ENCODE results near the gene FHIP1A.

The FHIP1A gene

GRCh38 chr4:151407018-151407417 is 2.0 kb upstream of the FHIP1A start:
- no peak for DNase-seq (ENCODE audit: low read depth in 1 of 2, low spot score in 1 of 2)
- TF ChIP-seq POLR2AphosphoS5 (IDR thresholded peaks at IDR 0.05; ENCODE audit: low read depth) (no peak), REST (IDR thresholded peaks at IDR 0.05; ENCODE audit: insufficient replicate concordance, low read depth) (no peak), SPI1 (IDR thresholded peaks at IDR 0.05; ENCODE audit: borderline replicate concordance, low read depth) (no peak), GABPA (IDR thresholded peaks at IDR 0.05; ENCODE audit: low read depth) (no peak), CTCF (IDR thresholded peaks at IDR 0.05; ENCODE audit: insufficient read depth, low read length) (no peak)
- H3K27me3 ChIP-seq (ENCODE audit: insufficient read depth, poor library complexity, severe bottlenecking) = peaks cover 17% of the 10 kb centered on the region
- H3K4me3 ChIP-seq (replicated peaks; ENCODE audit: insufficient read depth, low read length) = no peak overlapping the region
- no peak overlapping the region for H3K27ac ChIP-seq (replicated peaks)

GRCh38 chr4:151407466-151408379 is 1.3 kb upstream of the FHIP1A start:
- peak; percentile 49 to 96 for DNase-seq (ENCODE audit: low read depth in 1 of 2, low spot score in 1 of 2)
- Histone ChIP-seq H3K27ac (replicated peaks) (no peak overlapping the region), H3K27me3 (ENCODE audit: insufficient read depth, poor library complexity, severe bottlenecking) (peaks cover 17% of the 10 kb centered on the region), H3K4me3 (replicated peaks; ENCODE audit: insufficient read depth, low read length) (no peak overlapping the region)
- TF ChIP-seq GABPA (IDR thresholded peaks at IDR 0.05; ENCODE audit: low read depth) (peak; percentile 69), POLR2AphosphoS5 (IDR thresholded peaks at IDR 0.05; ENCODE audit: low read depth) (peak; percentile 98), SPI1 (IDR thresholded peaks at IDR 0.05; ENCODE audit: borderline replicate concordance, low read depth) (peak; percentile 89), REST (IDR thresholded peaks at IDR 0.05; ENCODE audit: insufficient replicate concordance, low read depth) (no peak)

GRCh38 chr4:151408380-151408629 is 671 bp upstream of the FHIP1A start:
- no peak overlapping the region for H3K4me3 ChIP-seq (replicated peaks; ENCODE audit: insufficient read depth, low read length)
- DNase-seq (ENCODE audit: low read depth in 1 of 2, low spot score in 1 of 2) = peak in 1 of 2 experiments; percentile 9
- peaks cover 17% of the 10 kb centered on the region for H3K27me3 ChIP-seq (ENCODE audit: insufficient read depth, poor library complexity, severe bottlenecking)
- TF ChIP-seq GABPA (IDR thresholded peaks at IDR 0.05; ENCODE audit: low read depth) = no peak
- TF ChIP-seq CTCF (IDR thresholded peaks at IDR 0.05; ENCODE audit: insufficient read depth, low read length) = no peak
- no peak for TF ChIP-seq POLR2AphosphoS5 (IDR thresholded peaks at IDR 0.05; ENCODE audit: low read depth)
- no peak for TF ChIP-seq SPI1 (IDR thresholded peaks at IDR 0.05; ENCODE audit: borderline replicate concordance, low read depth)
- TF ChIP-seq REST (IDR thresholded peaks at IDR 0.05; ENCODE audit: insufficient replicate concordance, low read depth) = no peak
- no peak overlapping the region for H3K27ac ChIP-seq (replicated peaks)

Data from HL-60 (cell line).